ENCODE results near the gene INSR. TPM values are rescaled to one million over a fixed set of nuclear protein-coding genes. Genes with fewer than 3 reads are reported as not detected.

Gene INSR
- total RNA-seq, 1 donor from 2014 or later, result 27.3 TPM

GRCh38 chr19:7122701-7123100 is 171.5 kb downstream of the INSR start:
- no peak for DNase-seq (ENCODE audit: extremely low spot score, unreplicated experiment)
- Mint-ChIP-seq H3K4me1 (ENCODE audit: unreplicated experiment) (no peaks in the 10 kb centered on the region), H3K27ac (ENCODE audit: unreplicated experiment) (no peak overlapping the region), H3K4me3 (ENCODE audit: unreplicated experiment) (no peak overlapping the region), H3K27me3 (ENCODE audit: unreplicated experiment) (no peaks in the 10 kb centered on the region), H3K9me3 (ENCODE audit: unreplicated experiment) (peaks cover 8% of the 10 kb centered on the region), H3K36me3 (ENCODE audit: unreplicated experiment) (peaks cover 62% of the 10 kb centered on the region)
- TF ChIP-seq CTCF (IDR thresholded peaks at IDR 0.05), result no peak

- DNase-seq (ENCODE audit: extremely low spot score, unreplicated experiment), result no peak
- Mint-ChIP-seq H3K4me3 (ENCODE audit: unreplicated experiment) (no peak overlapping the region), H3K27ac (ENCODE audit: unreplicated experiment) (no peak overlapping the region), H3K4me1 (ENCODE audit: unreplicated experiment) (no peaks in the 10 kb centered on the region), H3K27me3 (ENCODE audit: unreplicated experiment) (no peaks in the 10 kb centered on the region), H3K36me3 (ENCODE audit: unreplicated experiment) (peaks cover 46% of the 10 kb centered on the region), H3K9me3 (ENCODE audit: unreplicated experiment) (peaks cover 6% of the 10 kb centered on the region)
- no peak for TF ChIP-seq CTCF (IDR thresholded peaks at IDR 0.05)
These were observed 173.7 kb downstream of the INSR start for GRCh38 chr19:7120499-7120898.

GRCh38 chr19:7119582-7119981 is 174.6 kb downstream of the INSR start:
- Mint-ChIP-seq H3K36me3 (ENCODE audit: unreplicated experiment) (peaks cover 37% of the 10 kb centered on the region), H3K4me3 (ENCODE audit: unreplicated experiment) (no peak overlapping the region), H3K27me3 (ENCODE audit: unreplicated experiment) (no peaks in the 10 kb centered on the region), H3K27ac (ENCODE audit: unreplicated experiment) (no peak overlapping the region), H3K4me1 (ENCODE audit: unreplicated experiment) (no peaks in the 10 kb centered on the region), H3K9me3 (ENCODE audit: unreplicated experiment) (peaks cover under 1% of the 10 kb centered on the region)
- TF ChIP-seq CTCF (IDR thresholded peaks at IDR 0.05), result no peak
- DNase-seq (ENCODE audit: extremely low spot score, unreplicated experiment), result no peak

- DNase-seq (ENCODE audit: extremely low spot score, unreplicated experiment), result no peak
- Mint-ChIP-seq H3K4me3 (ENCODE audit: unreplicated experiment) (no peak overlapping the region), H3K27ac (ENCODE audit: unreplicated experiment) (no peak overlapping the region), H3K27me3 (ENCODE audit: unreplicated experiment) (no peaks in the 10 kb centered on the region), H3K36me3 (ENCODE audit: unreplicated experiment) (peaks cover 33% of the 10 kb centered on the region), H3K4me1 (ENCODE audit: unreplicated experiment) (no peaks in the 10 kb centered on the region), H3K9me3 (ENCODE audit: unreplicated experiment) (peaks cover 8% of the 10 kb centered on the region)
- TF ChIP-seq CTCF (IDR thresholded peaks at IDR 0.05), result no peak
These were observed 177.0 kb downstream of the INSR start for GRCh38 chr19:7117248-7117647.

GRCh38 chr19:7115721-7116120 is 178.5 kb downstream of the INSR start:
- H3K36me3 Mint-ChIP-seq (ENCODE audit: unreplicated experiment), result peaks cover 24% of the 10 kb centered on the region
- no peak overlapping the region for H3K4me3 Mint-ChIP-seq (ENCODE audit: unreplicated experiment)
- DNase-seq (ENCODE audit: extremely low spot score, unreplicated experiment), result no peak
- H3K9me3 Mint-ChIP-seq (ENCODE audit: unreplicated experiment), result peaks cover 8% of the 10 kb centered on the region
- no peak for TF ChIP-seq CTCF (IDR thresholded peaks at IDR 0.05)
- H3K27ac Mint-ChIP-seq (ENCODE audit: unreplicated experiment), result no peak overlapping the region
- H3K27me3 Mint-ChIP-seq (ENCODE audit: unreplicated experiment), result no peaks in the 10 kb centered on the region
- H3K4me1 Mint-ChIP-seq (ENCODE audit: unreplicated experiment), result no peaks in the 10 kb centered on the region

Data from osteocyte (in vitro differentiated cells).